Cardiac muscle cell (in vitro differentiated cells and primary cell): ENCODE measurements around the gene MIEF1. TPM values are rescaled to one million over a fixed set of nuclear protein-coding genes. Genes with fewer than 3 reads are reported as not detected.
"Not testable (repeated sequence)": the region's sequence is repeated elsewhere in the genome, so short reads cannot be mapped to it uniquely, and the experiment has no call there.

Experiments used
- DNase-seq, 2 donors: peaks; one replicate each; pipeline versions ENCODE4 v3.0.0 to v3.0.0-alpha.2; 2010 to 2017; ENCODE audit warnings: low read depth in 1 of 2, low spot score in 1 of 2
- H3K27ac ChIP-seq: fragments of 200-600 bp; sonication (generic); 2 replicates; pipeline ENCODE4 v1.5.1; 2016
- H3K27me3 ChIP-seq: fragments of 200-600 bp; sonication (generic); 2 replicates; pipeline ENCODE4 v1.6.0; 2016; ENCODE audit warnings: control low read depth
- H3K36me3 ChIP-seq: fragments of 200-600 bp; sonication (generic); 2 replicates; pipeline ENCODE4 v1.5.1; 2016; ENCODE audit warnings: control low read depth
- H3K4me1 ChIP-seq: fragments of 200-600 bp; sonication (generic); 2 replicates; pipeline ENCODE4 v1.8.1; 2017; ENCODE audit warnings: low read depth, mild to moderate bottlenecking, mixed run types
- H3K4me3 ChIP-seq: fragments of 200-600 bp; sonication (generic); 2 replicates; pipeline ENCODE4 v1.5.1; 2016; ENCODE audit warnings: mild to moderate bottlenecking
- H3K9me3 ChIP-seq: fragments of 200-600 bp; sonication (generic); 2 replicates; pipeline ENCODE4 v1.5.1; 2017; ENCODE audit warnings: low read depth, mild to moderate bottlenecking, control low read depth
- CTCF ChIP-seq: IDR thresholded peaks from 2 replicates; pipeline ENCODE4 v1.5.1; 2012; ENCODE audit warnings: low read depth, mild to moderate bottlenecking, low read length
- polyA plus RNA-seq: library from polyadenylated mRNA; unstranded; fragments of >200 nt; fragmentation: Nextera tagmentation; extraction: Ambion mirVana; gene quantifications from 2 replicates; pipeline ENCODE4 v1.2.1, GENCODE V29; 2016
- total RNA-seq: library from RNA; depleted of rRNA; stranded (reverse); fragments of >200 nt; gene quantifications from 2 replicates; pipeline ENCODE4 v1.2.3, GENCODE V29; 2016

Gene MIEF1
- total and polyA plus RNA-seq, 2 experiments from 2014 or later, result 29.1 to 31.2 TPM

- DNase-seq, result peak; percentile 42 to 55
- Histone ChIP-seq H3K36me3 (peaks cover 41% of the 10 kb centered on the region), H3K4me1 (peaks cover 26% of the 10 kb centered on the region), H3K27ac (peak overlapping the region; percentile 99), H3K9me3 (no peaks in the 10 kb centered on the region), H3K27me3 (no peaks in the 10 kb centered on the region), H3K4me3 (peak overlapping the region; percentile 80)
- no peak for TF ChIP-seq CTCF
Observed at GRCh38 chr22:39518996-39519680, 17.0 kb downstream of the MIEF1 start.

- peak overlapping the region; percentile 80 for H3K4me3 ChIP-seq
Observed at GRCh38 chr22:39519681-39520225, 17.7 kb downstream of the MIEF1 start.

GRCh38 chr22:39520226-39521105, 18.4 kb downstream of the MIEF1 start, which contains the start of gene ATF4:
Gene ATF4 (plus strand): TSS chr22:39520562. CDS start chr22:39521446, 884 bp downstream.
- TF ChIP-seq CTCF, result no peak
- peaks cover 32% of the 10 kb centered on the region for H3K36me3 ChIP-seq

More at GRCh38 chr22:39519681-39520225, 17.7 kb downstream of the MIEF1 start:
- Histone ChIP-seq H3K36me3 (peaks cover 40% of the 10 kb centered on the region), H3K4me1 (peaks cover 26% of the 10 kb centered on the region), H3K27ac (peak overlapping the region; percentile 99), H3K27me3 (no peaks in the 10 kb centered on the region), H3K9me3 (no peaks in the 10 kb centered on the region)
- TF ChIP-seq CTCF, result peak; percentile 43
- DNase-seq, result peak; percentile 99 to 100

GRCh38 chr22:39521106-39521885, 19.2 kb downstream of the MIEF1 start:
- peaks cover 26% of the 10 kb centered on the region for H3K4me1 ChIP-seq
- not testable (repeated sequence) for H3K9me3 ChIP-seq, H3K27me3 ChIP-seq
- H3K27ac ChIP-seq, result peak overlapping the region; percentile 99
- peak overlapping the region; percentile 80 for H3K4me3 ChIP-seq
- peak in 1 of 2 donors; percentile 85 for DNase-seq
- peaks cover 28% of the 10 kb centered on the region for H3K36me3 ChIP-seq

More at GRCh38 chr22:39520226-39521105, 18.4 kb downstream of the MIEF1 start, which contains the start of gene ATF4:
- Histone ChIP-seq H3K27me3 (no peaks in the 10 kb centered on the region), H3K27ac (peak within 1 kb of the TSS; percentile 99), H3K4me3 (peak within 1 kb of the TSS; percentile 80), H3K4me1 (peaks cover 26% of the 10 kb centered on the region), H3K9me3 (no peaks in the 10 kb centered on the region)
- DNase-seq, result peak; percentile 86 to 90

GRCh38 chr22:39522091-39522490, 20.0 kb downstream of the MIEF1 start:
- H3K9me3 ChIP-seq, H3K27me3 ChIP-seq, DNase-seq: not testable (repeated sequence)
- peak overlapping the region; percentile 80 for H3K4me3 ChIP-seq
- H3K36me3 ChIP-seq, result peaks cover 28% of the 10 kb centered on the region
- H3K4me1 ChIP-seq, result peaks cover 26% of the 10 kb centered on the region
- peak overlapping the region; percentile 99 for H3K27ac ChIP-seq
